T-helper 1 cell (primary cell): ENCODE measurements around the gene BHMT2.

ENCODE experiments used
- DNase-seq, 5 donors: peaks; one replicate each; pipeline ENCODE4 v3.0.0-alpha.2; 2012 to 2020

The BHMT2 gene

DNA sequence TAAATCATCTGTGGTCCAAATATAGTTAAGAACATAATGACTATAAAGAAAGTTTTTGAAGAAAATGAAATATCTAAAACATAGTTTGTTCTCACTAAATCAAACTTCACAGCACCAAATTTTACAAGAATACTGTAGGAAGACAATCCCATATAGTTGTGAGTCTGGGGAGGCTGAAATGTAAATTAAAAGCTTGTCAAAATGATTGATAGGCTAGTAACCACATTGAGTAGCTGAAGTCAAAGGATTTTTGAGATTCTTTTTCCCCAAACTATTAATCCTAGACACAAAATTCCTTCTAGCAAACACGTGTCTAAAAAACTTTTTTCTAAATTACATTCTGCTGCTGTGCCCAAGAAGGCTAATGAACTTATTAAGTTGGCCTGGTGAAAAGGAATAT is 55.0 kb downstream of the BHMT2 start:
- DNase-seq: no peak

DNA sequence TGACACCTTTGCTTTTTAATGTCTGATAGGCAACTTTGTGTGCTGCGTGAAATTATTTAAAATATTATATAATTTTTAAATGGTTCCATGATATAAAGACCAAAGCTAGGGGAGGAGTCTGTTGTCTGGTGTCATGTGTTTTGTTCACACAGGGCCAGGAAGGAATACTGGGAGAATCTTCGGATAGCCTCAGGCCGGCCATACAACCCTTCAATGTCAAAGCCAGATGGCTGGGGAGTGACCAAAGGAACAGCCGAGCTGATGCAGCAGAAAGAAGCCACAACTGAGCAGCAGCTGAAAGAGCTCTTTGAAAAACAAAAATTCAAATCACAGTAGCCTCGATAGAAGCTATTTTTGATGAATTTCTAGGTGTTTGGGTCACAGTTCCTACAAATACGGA is 61.2 kb downstream of the BHMT2 start:
- no peak for DNase-seq

DNA sequence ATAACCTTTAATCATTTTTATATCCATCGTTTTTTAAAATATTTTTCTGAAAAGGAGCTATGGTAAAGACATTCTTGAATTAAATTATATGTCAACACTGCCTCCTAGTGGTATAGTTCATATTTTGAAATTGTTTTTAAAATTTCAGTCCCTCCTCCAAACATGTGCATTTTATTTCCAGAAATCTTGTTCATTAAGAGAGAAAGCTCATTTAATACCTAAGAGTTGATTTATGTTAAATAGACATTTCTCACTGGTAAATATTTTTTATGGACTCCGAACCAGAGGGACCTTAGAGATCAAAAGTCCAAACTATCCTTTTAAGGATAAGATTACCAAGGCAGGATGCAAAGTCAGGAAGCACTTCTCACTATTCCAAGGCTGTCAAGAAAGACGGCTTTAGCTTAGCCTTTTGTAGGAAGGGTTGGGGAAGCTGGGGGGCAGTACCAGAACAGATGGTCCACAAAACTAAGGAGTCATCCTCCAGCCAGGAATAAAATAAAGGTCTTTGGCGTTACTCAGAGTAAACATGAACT is 63.6 kb downstream of the BHMT2 start:
- DNase-seq: peak in 1 of 5 donors; percentile 39

DNA sequence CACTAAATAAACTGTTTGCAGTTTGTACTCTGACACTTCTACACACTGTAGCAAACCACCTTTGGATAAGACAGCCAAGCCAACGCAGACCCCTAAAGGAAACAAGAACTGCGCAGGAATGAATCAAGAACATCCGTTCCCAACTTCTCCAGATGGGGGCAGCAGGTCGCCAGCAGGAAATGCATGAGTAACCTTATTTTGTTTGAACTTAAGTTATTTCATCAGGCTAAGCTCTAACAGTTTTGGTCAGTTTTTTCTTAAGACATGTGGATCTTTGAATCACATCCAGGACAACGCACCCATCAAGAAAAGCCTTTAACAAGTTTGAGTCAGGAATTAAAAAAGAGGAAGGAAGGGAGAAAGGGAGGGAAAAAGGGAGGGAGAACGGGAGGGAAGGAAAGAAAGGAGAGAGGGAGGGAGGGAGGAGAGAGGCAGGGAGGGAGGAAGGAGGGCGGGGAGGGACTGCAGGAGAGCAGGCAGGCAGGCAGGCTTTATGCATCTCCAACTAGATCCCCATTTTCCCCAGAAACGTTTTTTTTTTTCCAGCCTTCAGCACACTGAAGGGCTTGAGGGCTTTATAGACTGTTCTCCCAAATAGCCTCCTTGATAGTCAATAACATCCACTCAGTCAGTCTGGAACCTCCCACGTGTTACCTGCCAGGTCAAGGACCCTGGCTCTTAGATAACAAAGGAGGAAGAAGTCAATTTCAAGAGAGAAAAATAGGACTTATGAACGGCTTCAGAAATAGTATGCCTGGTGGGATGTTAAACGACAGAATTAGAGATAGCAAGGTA is 64.3 kb downstream of the BHMT2 start:
- peak in 4 of 5 donors; percentile 16 to 71 (median 32) for DNase-seq

DNA sequence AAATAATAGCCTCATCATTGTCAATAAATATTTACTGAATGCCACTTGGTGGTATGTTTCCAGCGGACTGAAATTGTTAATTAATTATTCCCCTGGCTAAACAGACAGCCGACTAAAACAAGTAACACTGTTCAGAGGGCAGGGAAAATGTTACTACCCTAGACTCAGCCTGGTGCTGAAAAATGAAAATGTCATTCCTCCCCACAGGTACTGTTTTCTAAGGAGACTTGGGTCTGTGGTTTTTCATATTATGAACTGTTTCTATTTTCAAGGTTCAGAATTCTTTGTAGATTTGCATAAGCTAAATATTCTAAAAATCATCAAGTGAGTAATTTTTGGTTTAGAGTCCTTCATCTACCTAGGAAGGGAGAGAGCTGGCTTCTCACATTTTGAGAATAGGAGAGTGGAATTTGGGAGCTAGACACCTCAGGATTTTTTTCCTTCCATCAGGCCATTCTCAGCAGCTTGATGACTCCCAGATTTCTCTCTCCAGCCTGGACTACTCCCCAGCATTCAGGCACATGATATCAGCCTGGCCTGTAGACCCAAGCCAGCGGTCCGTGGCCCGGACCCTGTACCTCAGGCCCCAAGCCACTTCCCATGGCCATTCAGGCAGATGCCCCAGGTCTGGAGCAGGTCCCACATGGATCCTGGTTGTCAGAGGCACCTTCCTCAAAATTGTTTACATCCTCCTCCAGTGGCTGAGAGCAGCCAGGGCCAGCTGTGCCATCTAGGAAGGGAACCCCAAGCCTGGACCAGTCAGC is 66.4 kb downstream of the BHMT2 start:
- no peak for DNase-seq

DNA sequence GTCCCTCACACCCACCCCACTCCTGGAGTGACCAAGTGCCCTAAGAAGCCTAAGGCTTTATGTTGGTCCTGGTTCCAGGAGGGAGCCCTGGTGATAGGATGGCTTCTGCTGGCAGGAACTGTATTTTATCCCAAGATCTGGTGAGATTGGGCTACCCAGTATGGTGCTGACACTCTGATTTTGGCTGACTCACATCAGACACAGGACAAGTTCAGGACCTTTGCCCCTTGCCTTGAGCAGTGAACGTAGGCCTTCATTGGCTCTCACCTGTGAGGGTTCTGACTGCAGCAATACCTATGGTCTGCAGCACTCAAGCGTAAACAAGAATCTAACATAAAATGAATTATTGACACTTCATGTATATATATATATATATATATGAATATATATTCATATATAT is 67.1 kb downstream of the BHMT2 start:
- no peak for DNase-seq
